Esophagus squamous epithelium (tissue), 5 donors: ENCODE results near the gene SERPINE2. TPM values are rescaled to one million over a fixed set of nuclear protein-coding genes. Genes with fewer than 3 reads are reported as not detected.

Source experiments
- DNase-seq: peaks from one replicate; lab custom pipeline; 2025; lab: John Stamatoyannopoulos, UW
- H3K27ac ChIP-seq, 4 donors: fragments of 200-600 bp; sonication (generic); one replicate each; pipeline ENCODE4 v1.5.1; 2016 to 2019; ENCODE audit warnings: mild to moderate bottlenecking in 1 of 4
- H3K27me3 ChIP-seq, 4 donors: fragments of 200-600 bp; sonication (generic); 1 replicate in 3 of 4; 2 replicates in 1 of 4; pipeline versions ENCODE4 v1.5.1 to v1.6.0; 2017 to 2021; ENCODE audit warnings: antibody characterized with exemption in 1 of 4
- H3K36me3 ChIP-seq, 3 donors: fragments of 200-600 bp; sonication (generic); one replicate each; pipeline ENCODE4 v1.5.1; 2016 to 2019
- H3K4me1 ChIP-seq, 3 donors: fragments of 200-600 bp; sonication (generic); one replicate each; pipeline ENCODE4 v1.5.1; 2017 to 2019
- H3K4me3 ChIP-seq, 4 donors: fragments of 200-600 bp; sonication (generic); 1 replicate in 3 of 4; 2 replicates in 1 of 4; pipeline ENCODE4 v1.5.1; 2016 to 2019; ENCODE audit warnings: mild to moderate bottlenecking in 2 of 4, moderate library complexity in 1 of 4
- H3K9me3 ChIP-seq, 3 donors: fragments of 200-600 bp; sonication (generic); one replicate each; pipeline ENCODE4 v1.5.1; 2016 to 2019
- POLR2A ChIP-seq, 4 donors: fragments of 450-650 bp; IDR thresholded peaks; one replicate each; pipeline ENCODE4 v1.6.1; 2017; ENCODE audit warnings: antibody characterized with exemption in 4 of 4, mild to moderate bottlenecking in 4 of 4, moderate library complexity in 3 of 4
- WGBS, 2 donors: methylation state at CpG; one replicate each; pipeline ENCODE4 v1.1.5; 2018; 5-methylcytosine and 5-hydroxymethylcytosine counted together
- intact Hi-C: fragments of 100-400 bp; cut with DNase I; formaldehyde crosslinking; loops from one replicate; pipeline ENCODE4 v1.15.0; 2022
- total RNA-seq, 4 donors: library from RNA; depleted of rRNA; stranded (reverse); fragments of >200 nt; gene quantifications; one replicate each; pipeline ENCODE4 v1.1.0, GENCODE V29; 2016
- TF ChIP-seq, protein P1 (sequence below), 6 experiments: fragments of 450-650 bp in 4 of 6; fragments of 200-600 bp in 2 of 6; sonication (generic) in 2 of 6; IDR thresholded peaks; one replicate each; pipeline ENCODE4 v1.5.1; 2016 to 2019; ENCODE audit warnings: antibody characterized with exemption in 6 of 6, mild to moderate bottlenecking in 4 of 6, moderate library complexity in 4 of 6
- donor health status: DM: yes; HTN: yes; CAD: no.

Gene SERPINE2
- total RNA-seq, 4 donors from 2014 or later: 18.3 to 43.8 (median 22.1) TPM

GRCh38 chr2:224073676-224074075, 34.6 kb upstream of the SERPINE2 start:
- Histone ChIP-seq H3K27me3 (no peaks in the 10 kb centered on the region), H3K9me3 (no peaks in the 10 kb centered on the region), H3K4me1 (peaks cover 0 to 7% (median 0%) of the 10 kb centered on the region in 3 donors), H3K27ac (no peak overlapping the region), H3K4me3 (no peak overlapping the region), H3K36me3 (no peaks in the 10 kb centered on the region)
- TF ChIP-seq, protein P1, sequence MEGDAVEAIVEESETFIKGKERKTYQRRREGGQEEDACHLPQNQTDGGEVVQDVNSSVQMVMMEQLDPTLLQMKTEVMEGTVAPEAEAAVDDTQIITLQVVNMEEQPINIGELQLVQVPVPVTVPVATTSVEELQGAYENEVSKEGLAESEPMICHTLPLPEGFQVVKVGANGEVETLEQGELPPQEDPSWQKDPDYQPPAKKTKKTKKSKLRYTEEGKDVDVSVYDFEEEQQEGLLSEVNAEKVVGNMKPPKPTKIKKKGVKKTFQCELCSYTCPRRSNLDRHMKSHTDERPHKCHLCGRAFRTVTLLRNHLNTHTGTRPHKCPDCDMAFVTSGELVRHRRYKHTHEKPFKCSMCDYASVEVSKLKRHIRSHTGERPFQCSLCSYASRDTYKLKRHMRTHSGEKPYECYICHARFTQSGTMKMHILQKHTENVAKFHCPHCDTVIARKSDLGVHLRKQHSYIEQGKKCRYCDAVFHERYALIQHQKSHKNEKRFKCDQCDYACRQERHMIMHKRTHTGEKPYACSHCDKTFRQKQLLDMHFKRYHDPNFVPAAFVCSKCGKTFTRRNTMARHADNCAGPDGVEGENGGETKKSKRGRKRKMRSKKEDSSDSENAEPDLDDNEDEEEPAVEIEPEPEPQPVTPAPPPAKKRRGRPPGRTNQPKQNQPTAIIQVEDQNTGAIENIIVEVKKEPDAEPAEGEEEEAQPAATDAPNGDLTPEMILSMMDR (IDR thresholded peaks at IDR 0.05): no peak
- no peak for TF ChIP-seq POLR2A (IDR thresholded peaks at IDR 0.05)
- intact Hi-C loops: no loop called here
- WGBS, 2 donors: 57 to 67% methylated on average over 1 to 3 of the region's 3 CpGs
- no peak for DNase-seq

- TF ChIP-seq, protein P1 (IDR thresholded peaks at IDR 0.05): no peak
- TF ChIP-seq POLR2A (IDR thresholded peaks at IDR 0.05): no peak
- intact Hi-C loops: no loop called here
- Histone ChIP-seq H3K9me3 (no peaks in the 10 kb centered on the region), H3K27ac (peak overlapping the region in 2 of 4 donors; percentile 13 to 54), H3K27me3 (no peaks in the 10 kb centered on the region), H3K36me3 (no peaks in the 10 kb centered on the region), H3K4me3 (no peak overlapping the region), H3K4me1 (peaks cover 0 to 9% (median 0%) of the 10 kb centered on the region in 3 donors)
- WGBS, 2 donors: 69 to 74% methylated on average over 4 of the region's 4 CpGs
- no peak for DNase-seq
Measured at GRCh38 chr2:224072541-224073188, 33.6 kb upstream of the SERPINE2 start.

- Histone ChIP-seq H3K36me3 (no peaks in the 10 kb centered on the region), H3K4me1 (peaks cover 0 to 9% (median 0%) of the 10 kb centered on the region in 3 donors), H3K27me3 (no peaks in the 10 kb centered on the region), H3K9me3 (no peaks in the 10 kb centered on the region), H3K27ac (no peak overlapping the region), H3K4me3 (no peak overlapping the region)
- no peak for TF ChIP-seq POLR2A (IDR thresholded peaks at IDR 0.05)
- TF ChIP-seq, protein P1 (IDR thresholded peaks at IDR 0.05): no peak
- intact Hi-C loops: no loop called here
- DNase-seq: no peak
- 40 to 58% methylated on average over 6 of the region's 6 CpGs for WGBS, 2 donors
Measured at GRCh38 chr2:224069172-224069571, 30.1 kb upstream of the SERPINE2 start.

DNA sequence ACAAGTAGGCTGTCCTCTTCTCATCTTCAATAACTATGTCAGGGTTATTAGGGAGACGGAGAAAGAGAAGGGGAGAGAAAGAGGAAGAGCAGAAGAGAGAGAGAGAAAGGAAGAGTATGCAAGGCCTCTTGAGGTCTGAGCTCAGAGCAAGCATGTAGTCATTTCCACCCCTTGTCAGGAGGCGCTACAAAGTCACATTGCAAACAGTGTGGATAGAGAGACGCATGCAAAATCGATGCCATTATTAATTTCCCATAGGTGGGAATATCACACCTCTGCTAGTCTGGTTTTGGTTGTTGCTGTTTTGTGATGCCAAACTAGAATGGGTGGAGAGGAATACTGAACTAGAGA, 24.2 kb upstream of the SERPINE2 start:
- TF ChIP-seq, protein P1 (IDR thresholded peaks at IDR 0.05): no peak
- TF ChIP-seq POLR2A (IDR thresholded peaks at IDR 0.05): no peak
- WGBS, 2 donors: 91 to 100% methylated on average over 4 of the region's 4 CpGs
- no peak overlapping the region for H3K4me3 ChIP-seq
- intact Hi-C loops: no loop called here
- no peaks in the 10 kb centered on the region for H3K36me3 ChIP-seq
- no peaks in the 10 kb centered on the region for H3K9me3 ChIP-seq
- no peak overlapping the region for H3K27ac ChIP-seq
- no peaks in the 10 kb centered on the region for H3K4me1 ChIP-seq
- DNase-seq: no peak
- H3K27me3 ChIP-seq: no peaks in the 10 kb centered on the region

DNA sequence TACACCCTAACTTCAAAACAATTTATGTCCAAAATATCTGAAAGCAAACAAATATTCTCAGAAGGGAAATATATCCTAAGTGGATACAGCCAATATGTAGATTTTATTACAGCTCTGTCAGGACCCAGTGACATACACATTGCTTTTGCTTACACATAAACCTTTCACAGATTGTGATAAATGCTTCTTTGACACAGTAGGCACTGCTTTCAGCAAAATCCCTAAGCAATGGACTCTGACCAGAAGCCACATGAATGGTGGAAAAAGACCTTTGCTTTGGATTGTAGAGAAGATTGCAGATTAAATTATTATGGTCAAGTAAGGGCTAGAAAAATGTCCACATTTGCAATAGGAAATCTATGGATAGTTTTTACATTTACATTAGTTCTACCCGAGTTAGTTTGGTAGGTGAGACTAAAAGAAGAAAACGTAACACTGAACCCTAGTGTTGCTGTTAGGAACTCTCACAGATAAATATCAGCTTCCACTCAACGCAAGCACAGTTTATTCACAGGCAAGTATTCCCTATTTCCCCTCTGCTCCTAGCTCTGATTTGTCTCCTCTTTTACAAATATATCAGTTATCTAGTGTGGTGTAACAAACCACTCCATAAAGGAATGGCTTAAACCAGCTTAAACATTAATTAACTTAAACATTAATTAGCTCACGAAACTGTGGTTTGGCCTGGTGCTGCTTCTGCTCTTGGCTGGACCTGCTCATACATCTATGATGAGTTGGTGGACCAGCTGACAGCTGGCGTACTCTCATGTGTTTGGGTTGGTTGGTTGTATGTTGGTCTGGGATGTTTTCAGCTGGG, 23.6 kb upstream of the SERPINE2 start:
- intact Hi-C loops: no loop called here
- Histone ChIP-seq H3K27ac (no peak overlapping the region), H3K9me3 (no peaks in the 10 kb centered on the region), H3K27me3 (no peaks in the 10 kb centered on the region), H3K36me3 (no peaks in the 10 kb centered on the region), H3K4me3 (no peak overlapping the region), H3K4me1 (no peaks in the 10 kb centered on the region)
- 69 to 76% methylated on average over 5 of the region's 5 CpGs for WGBS, 2 donors
- TF ChIP-seq POLR2A (IDR thresholded peaks at IDR 0.05): no peak
- TF ChIP-seq, protein P1 (IDR thresholded peaks at IDR 0.05): no peak
- DNase-seq: no peak
